ENCODE results near the gene RUVBL2. TPM values are rescaled to one million over a fixed set of nuclear protein-coding genes. Genes with fewer than 3 reads are reported as not detected.
"Not testable (repeated sequence)": the region's sequence is repeated elsewhere in the genome, so short reads cannot be mapped to it uniquely, and the experiment has no call there.

The RUVBL2 gene
- total RNA-seq, 2 donors from 2014 or later: 110 to 126 TPM

DNA sequence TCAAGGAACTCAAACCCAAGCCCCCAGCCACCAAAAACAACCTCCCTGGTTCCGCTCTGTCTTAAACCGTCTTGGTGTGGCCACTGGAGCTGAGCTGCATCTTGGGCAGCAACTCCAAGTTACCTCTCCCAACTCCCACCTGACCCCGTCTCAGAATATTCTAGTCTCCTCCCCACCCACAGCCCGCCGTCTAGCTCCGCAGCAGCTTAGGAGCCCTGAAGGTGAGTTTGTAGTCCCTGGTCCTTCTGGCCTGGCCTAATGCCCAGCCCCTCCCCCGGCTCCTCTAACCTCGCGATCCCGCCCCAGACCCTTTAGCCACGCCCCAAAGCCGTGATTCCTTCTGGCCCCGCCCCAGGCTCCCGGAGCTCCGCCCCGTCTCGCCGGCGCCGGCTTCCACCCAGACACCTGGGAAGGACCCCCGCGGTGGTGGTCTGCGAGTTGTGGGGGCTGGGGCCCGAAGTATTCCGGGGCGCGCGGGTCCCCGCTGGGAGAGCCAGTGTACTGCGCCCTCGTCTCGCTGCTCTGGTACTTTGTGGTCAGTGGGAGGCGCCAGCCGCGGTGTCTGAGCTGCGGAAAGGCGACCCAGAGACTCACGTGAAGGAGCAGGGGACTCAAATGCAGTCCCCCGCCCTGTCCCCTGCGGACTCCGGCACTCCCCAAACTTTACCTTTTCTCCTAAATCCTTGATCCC is 25.7 kb downstream of the RUVBL2 start:
- DNase-seq (ENCODE audit: low spot score): peak; percentile 69
- TF ChIP-seq POLR2AphosphoS5 (IDR thresholded peaks at IDR 0.05) (no peak), POLR2A (IDR thresholded peaks at IDR 0.05) (no peak)
- TF ChIP-seq, protein P1, sequence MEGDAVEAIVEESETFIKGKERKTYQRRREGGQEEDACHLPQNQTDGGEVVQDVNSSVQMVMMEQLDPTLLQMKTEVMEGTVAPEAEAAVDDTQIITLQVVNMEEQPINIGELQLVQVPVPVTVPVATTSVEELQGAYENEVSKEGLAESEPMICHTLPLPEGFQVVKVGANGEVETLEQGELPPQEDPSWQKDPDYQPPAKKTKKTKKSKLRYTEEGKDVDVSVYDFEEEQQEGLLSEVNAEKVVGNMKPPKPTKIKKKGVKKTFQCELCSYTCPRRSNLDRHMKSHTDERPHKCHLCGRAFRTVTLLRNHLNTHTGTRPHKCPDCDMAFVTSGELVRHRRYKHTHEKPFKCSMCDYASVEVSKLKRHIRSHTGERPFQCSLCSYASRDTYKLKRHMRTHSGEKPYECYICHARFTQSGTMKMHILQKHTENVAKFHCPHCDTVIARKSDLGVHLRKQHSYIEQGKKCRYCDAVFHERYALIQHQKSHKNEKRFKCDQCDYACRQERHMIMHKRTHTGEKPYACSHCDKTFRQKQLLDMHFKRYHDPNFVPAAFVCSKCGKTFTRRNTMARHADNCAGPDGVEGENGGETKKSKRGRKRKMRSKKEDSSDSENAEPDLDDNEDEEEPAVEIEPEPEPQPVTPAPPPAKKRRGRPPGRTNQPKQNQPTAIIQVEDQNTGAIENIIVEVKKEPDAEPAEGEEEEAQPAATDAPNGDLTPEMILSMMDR (IDR thresholded peaks at IDR 0.05): no peak
- Histone ChIP-seq H3K9me3 (no peaks in the 10 kb centered on the region), H3K4me1 (replicated peaks) (no peaks in the 10 kb centered on the region), H3K4me3 (peak overlapping the region; percentile 21 to 35), H3K36me3 (no peaks in the 10 kb centered on the region), H3K27me3 (replicated peaks; ENCODE audit: insufficient read depth) (no peaks in the 10 kb centered on the region), H3K27ac (no peak overlapping the region)
- intact Hi-C loops (cut with DNase I): no loop called here
- 7% methylated on average over 41 of the region's 41 CpGs for WGBS

DNA sequence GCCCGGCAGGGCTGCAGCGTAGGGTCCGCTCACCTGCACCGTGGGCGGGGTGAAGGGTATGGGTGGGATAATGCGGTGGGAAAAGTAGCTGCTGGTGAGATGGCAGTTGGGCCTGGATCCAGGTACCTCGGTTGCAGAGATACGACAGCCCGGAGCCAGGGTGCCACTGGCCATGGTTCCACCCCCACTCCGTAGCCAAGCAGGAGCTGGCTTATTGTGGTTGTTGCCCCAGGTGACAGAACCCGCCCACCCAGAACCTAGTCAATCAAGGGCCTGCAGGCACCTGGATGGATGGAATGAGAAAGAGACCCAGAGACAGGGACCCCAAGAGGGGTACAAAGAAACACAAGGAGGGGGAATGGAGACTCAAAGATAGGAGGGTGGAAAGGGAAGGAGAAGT is 26.7 kb downstream of the RUVBL2 start:
- no peaks in the 10 kb centered on the region for H3K9me3 ChIP-seq
- 58% methylated on average over 11 of the region's 11 CpGs for WGBS
- no peak for DNase-seq (ENCODE audit: low spot score)
- no peaks in the 10 kb centered on the region for H3K27me3 ChIP-seq (replicated peaks; ENCODE audit: insufficient read depth)
- intact Hi-C loops (cut with DNase I): no loop called here
- H3K36me3 ChIP-seq: no peaks in the 10 kb centered on the region
- no peak overlapping the region for H3K4me3 ChIP-seq
- no peaks in the 10 kb centered on the region for H3K4me1 ChIP-seq (replicated peaks)
- TF ChIP-seq POLR2AphosphoS5 (IDR thresholded peaks at IDR 0.05) (no peak), POLR2A (IDR thresholded peaks at IDR 0.05) (no peak)
- TF ChIP-seq, protein P1 (IDR thresholded peaks at IDR 0.05): no peak
- no peak overlapping the region for H3K27ac ChIP-seq

DNA sequence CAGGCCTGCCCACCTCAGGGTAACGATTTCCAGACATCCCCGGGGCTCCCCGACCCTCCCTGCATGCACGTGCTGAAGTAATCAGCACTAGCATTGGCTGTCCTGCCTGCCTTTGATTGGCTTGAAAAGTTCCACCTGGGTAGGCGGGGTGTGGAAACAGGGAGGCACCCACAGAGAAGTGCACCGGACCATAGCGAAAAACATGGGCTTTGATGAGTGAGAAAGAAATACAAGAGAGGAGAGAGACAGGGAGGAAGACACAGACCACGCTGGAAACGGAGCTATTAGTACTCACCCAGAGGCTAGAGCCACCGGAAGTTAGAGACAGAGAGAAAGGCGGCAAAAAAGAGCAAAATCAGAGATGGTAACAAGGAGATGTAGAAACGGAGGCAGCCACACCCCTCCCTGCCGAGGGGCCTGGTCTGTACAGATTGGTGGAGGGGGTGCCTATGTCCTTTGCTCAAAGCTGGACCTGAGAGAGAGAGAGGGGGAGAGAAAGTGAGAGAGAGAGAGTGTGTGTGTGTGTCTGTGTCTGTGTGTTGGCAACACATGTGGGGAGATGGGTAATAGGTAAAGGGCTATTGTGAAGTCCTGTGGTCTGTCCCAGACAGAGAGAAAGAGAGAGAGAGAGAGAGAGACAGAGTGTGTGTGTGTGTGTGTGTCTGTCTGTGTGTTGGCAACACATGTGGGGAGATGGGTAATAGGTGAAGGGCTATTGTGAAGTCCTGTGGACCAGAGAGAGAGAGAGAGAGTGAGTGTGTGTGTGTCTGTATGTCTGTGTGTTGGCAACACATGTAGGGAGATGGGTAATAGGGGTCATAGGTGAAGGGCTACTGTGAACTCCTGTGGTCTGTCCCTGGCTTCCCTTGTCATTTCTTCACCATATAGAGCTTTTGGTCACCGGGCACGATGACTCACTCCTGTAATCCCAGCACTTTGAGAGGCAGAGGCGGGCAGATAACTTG is 27.5 kb downstream of the RUVBL2 start:
- TF ChIP-seq, protein P1 (IDR thresholded peaks at IDR 0.05): no peak
- TF ChIP-seq POLR2AphosphoS5 (IDR thresholded peaks at IDR 0.05) (no peak), POLR2A (IDR thresholded peaks at IDR 0.05) (no peak)
- no peak for DNase-seq (ENCODE audit: low spot score)
- intact Hi-C loops (cut with DNase I): no loop called here
- WGBS: 37% methylated on average over 16 of the region's 16 CpGs
- Histone ChIP-seq H3K9me3 (no peaks in the 10 kb centered on the region), H3K4me1 (replicated peaks) (no peaks in the 10 kb centered on the region), H3K4me3 (no peak overlapping the region), H3K27ac (no peak overlapping the region), H3K27me3 (replicated peaks; ENCODE audit: insufficient read depth) (no peaks in the 10 kb centered on the region), H3K36me3 (no peaks in the 10 kb centered on the region)

DNA sequence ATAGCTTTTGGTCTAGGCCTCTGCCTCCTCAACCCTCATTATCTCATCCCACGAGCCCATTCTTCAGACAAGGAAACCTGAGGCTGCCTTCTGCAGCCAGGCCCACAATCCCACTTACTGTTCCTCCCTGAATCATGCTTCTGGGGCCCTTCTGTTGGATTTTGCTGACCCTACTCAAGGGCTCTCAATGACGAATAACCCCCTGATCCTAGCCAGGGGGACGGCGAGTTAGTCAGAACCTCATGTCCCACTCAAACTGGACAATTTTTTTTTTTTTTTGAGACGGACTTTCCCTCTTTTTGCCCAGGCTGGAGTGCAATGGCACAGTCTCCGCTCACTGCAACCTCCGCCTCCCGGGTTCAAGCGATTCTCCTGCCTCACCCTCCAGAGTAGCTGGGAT is 28.4 kb downstream of the RUVBL2 start:
- WGBS: 84% methylated on average over 9 of the region's 9 CpGs
- no peak overlapping the region for H3K4me3 ChIP-seq
- intact Hi-C loops (cut with DNase I): no loop called here
- no peaks in the 10 kb centered on the region for H3K4me1 ChIP-seq (replicated peaks)
- no peaks in the 10 kb centered on the region for H3K27me3 ChIP-seq (replicated peaks; ENCODE audit: insufficient read depth)
- H3K27ac ChIP-seq: no peak overlapping the region
- no peak for DNase-seq (ENCODE audit: low spot score)
- no peaks in the 10 kb centered on the region for H3K36me3 ChIP-seq
- H3K9me3 ChIP-seq: no peaks in the 10 kb centered on the region
- TF ChIP-seq POLR2AphosphoS5 (IDR thresholded peaks at IDR 0.05): no peak
- TF ChIP-seq, protein P1 (IDR thresholded peaks at IDR 0.05): no peak

DNA sequence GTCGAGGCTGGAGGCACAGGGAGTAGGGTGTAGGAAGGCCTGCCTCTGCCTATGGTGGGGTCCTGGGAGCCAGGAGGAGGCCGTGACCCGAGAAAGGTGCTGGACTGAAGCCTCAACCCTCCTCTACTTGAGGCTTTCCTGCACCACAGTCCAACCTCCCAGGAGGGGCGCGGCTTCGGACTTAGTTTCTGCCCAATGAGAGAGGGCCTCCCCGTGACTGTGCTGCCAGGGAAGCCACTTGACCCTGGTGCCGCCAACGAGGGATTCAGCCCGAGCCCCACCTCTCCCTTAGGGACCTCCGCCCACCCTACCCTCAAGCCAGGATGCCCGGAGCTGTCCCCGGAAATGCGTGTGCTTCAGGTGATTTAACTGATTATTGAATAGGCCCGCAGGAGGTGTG is 30.5 kb downstream of the RUVBL2 start, which contains the start of gene CGB3:
Gene CGB3, minus strand, starts transcription at position 101 of the 400 bp plus-strand sequence. CDS start 362 bp downstream, outside the sequence.
- H3K9me3 ChIP-seq; H3K27me3 ChIP-seq (replicated peaks; ENCODE audit: insufficient read depth); H3K27ac ChIP-seq; H3K36me3 ChIP-seq; DNase-seq (ENCODE audit: low spot score); intact Hi-C loops (cut with DNase I); H3K4me3 ChIP-seq; H3K4me1 ChIP-seq (replicated peaks): not testable (repeated sequence)
- 68% methylated on average over 8 of the region's 15 CpGs for WGBS

DNA sequence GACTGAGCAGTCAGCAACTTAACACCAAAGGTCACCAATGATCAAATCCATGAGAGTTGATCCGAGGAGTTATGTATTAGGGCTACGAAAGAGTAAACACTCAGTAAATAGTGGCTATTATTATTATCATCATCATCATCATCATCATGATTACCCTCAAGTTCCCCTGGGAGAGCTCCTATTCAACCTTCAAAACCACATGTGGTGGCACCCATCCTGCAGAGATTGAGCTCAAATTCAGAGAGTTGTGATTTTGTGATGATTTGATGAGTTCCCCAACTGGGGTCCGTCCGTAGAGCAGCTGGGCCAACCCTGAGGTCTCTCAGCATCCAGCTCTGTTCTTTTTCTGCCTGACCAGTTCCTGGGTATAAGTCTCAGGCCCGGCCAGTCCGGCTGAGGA is 31.4 kb downstream of the RUVBL2 start:
- WGBS: 86% methylated on average over 4 of the region's 6 CpGs
- H3K4me1 ChIP-seq (replicated peaks); H3K27ac ChIP-seq; H3K36me3 ChIP-seq; H3K9me3 ChIP-seq; H3K27me3 ChIP-seq (replicated peaks; ENCODE audit: insufficient read depth); intact Hi-C loops (cut with DNase I); DNase-seq (ENCODE audit: low spot score); H3K4me3 ChIP-seq: not testable (repeated sequence)

DNA sequence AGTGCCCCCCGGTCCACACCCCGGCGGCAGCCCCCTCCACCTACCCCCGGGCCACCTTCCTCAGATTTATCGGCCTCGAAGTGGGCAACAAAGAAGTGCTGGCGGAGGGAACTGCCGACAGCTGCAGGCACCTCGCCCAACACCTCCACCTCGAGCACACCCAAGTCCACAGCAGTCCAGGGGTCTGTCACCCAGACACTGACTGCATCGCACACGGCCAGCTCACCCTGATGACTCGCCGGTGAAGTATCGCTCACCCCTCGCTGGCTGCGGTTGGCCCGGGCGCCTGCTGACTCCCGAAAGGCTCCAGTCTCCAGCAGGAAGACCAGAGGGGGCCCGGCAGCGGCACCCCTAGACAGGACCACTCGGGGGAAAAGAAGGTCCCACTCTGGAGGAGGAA is 31.9 kb downstream of the RUVBL2 start:
- H3K36me3 ChIP-seq; H3K4me1 ChIP-seq (replicated peaks); H3K9me3 ChIP-seq; intact Hi-C loops (cut with DNase I); H3K27ac ChIP-seq; DNase-seq (ENCODE audit: low spot score); H3K4me3 ChIP-seq; H3K27me3 ChIP-seq (replicated peaks; ENCODE audit: insufficient read depth): not testable (repeated sequence)
- 83% methylated on average over 20 of the region's 23 CpGs for WGBS

DNA sequence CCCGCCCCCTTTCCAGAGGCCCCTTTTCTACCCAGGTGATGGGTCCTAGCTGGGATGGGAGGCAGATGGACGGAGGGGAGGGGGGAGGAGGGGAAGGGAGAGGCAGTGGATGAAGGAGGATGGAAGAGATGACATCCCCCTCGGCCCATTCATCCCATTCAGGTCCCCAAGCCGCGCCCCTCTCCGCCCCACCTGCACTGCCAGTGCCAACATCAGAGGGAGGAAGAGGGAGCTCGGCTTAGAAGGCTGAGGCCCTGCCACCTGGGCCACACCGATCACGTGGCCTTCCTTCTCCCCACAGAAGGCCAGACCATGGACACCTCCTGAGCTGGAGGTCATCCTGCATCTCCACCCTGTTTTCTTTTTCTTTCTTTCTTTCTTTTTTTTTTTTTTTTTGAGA is 35.0 kb downstream of the RUVBL2 start:
- 79% methylated on average over 9 of the region's 9 CpGs for WGBS
- H3K4me1 ChIP-seq (replicated peaks); H3K36me3 ChIP-seq; H3K4me3 ChIP-seq; H3K27ac ChIP-seq; H3K27me3 ChIP-seq (replicated peaks; ENCODE audit: insufficient read depth); intact Hi-C loops (cut with DNase I); DNase-seq (ENCODE audit: low spot score); H3K9me3 ChIP-seq: not testable (repeated sequence)

Data from prostate gland (tissue), 2 donors.